ENCODE data around the gene SELENOO.

Gene SELENOO

GRCh38 chr22:50255099-50255498 lies 54.3 kb downstream of the SELENOO start:
- DNase-seq (ENCODE audit: low read depth), result no peak

DNA sequence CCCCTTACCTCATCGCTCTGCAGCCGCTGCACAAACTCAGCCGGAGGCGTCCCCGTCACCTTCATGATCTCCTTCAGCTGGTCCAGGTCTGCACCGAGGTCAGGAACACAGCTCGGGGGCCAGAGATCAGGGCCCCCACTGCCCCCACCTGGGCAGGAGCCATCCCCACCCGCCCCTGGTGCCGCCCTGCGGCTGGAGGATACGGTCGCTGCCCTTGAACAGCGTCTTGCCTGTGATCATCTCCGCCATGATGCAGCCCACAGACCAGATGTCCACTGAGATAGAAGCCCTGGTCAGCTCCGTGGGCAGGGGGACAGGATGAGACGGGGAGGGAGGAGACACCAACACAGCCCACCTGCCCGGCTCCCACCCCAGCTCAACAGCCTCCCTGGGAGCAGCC lies 54.8 kb downstream of the SELENOO start:
- DNase-seq (ENCODE audit: low read depth), result no peak

DNA sequence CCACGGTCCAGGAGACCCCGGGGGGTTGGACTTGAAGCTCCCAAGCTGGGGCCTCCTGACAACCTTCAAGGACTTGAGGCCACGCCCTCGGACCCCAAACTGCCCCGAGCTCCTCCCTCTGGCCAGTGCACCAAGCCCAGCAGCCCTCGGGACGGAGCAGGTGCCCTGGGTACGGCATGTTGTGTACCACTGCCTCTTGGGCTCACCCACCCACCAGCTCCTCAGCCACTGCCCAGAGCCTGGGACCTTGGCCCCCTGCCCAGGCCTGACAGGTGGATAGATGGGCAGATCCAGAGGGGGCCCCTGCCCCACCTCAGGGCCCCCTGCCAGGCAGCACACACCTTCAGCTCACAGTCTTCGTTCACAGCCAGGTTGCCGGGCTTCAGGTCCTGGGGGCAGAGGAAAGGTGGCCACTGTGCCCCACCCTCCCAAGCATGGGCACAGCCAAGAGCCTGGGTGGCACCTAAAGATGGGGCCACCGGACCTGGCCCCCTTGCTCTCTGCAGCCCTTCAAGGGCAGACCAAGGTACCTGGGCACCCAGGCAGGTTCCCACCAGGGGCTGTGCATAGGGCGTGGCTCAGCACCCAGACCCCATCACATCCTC lies 55.5 kb downstream of the SELENOO start:
- no peak for DNase-seq (ENCODE audit: low read depth)

GRCh38 chr22:50257041-50257440 lies 56.2 kb downstream of the SELENOO start:
- no peak for DNase-seq (ENCODE audit: low read depth)

DNA sequence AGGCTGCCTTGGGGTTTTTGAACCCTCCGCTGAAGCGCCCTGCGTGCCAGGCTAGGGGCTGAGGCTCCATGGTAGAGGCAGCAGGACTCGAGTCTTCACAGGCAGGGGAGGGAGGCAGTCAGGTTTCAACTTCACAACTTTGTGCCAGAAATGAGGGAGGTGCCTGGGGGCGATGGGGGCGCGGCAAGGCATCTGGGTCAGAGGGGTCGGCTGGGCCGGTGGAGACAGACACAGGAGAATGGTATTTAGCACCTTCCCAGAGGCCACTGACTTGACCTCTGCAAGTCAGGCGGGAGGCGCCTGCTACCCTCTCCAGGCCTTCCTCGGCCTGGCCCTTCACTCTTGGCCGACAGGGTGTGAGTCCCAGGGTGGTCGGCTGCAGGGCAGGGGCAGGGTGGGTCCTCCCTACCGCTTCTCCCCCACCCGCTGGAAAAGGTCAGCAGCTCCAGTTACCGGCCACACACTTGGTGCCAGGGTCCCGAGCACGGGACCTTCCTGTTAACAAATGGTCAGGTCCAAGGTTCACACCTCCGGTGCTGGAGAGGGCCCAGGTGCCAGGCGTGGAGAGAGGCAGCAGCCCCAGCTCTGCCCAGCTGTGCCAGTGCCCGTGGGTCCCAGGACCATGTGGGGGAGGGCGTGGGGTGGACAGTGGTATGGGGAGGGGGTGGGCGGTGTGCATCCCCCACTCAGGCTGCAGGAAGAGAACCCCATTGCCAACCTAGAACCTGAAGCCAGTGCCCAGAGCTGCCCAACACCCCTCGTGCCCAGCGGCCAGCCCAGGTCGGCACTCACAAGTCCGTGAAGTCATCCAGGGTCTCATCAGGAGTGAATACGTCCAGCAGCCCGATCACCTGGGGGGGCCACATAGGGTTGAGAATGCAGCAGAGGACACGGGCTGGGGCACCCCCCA lies 56.9 kb downstream of the SELENOO start:
- no peak for DNase-seq (ENCODE audit: low read depth)

GRCh38 chr22:50258361-50259292 lies 57.8 kb downstream of the SELENOO start:
- DNase-seq (ENCODE audit: low read depth), result no peak

DNA sequence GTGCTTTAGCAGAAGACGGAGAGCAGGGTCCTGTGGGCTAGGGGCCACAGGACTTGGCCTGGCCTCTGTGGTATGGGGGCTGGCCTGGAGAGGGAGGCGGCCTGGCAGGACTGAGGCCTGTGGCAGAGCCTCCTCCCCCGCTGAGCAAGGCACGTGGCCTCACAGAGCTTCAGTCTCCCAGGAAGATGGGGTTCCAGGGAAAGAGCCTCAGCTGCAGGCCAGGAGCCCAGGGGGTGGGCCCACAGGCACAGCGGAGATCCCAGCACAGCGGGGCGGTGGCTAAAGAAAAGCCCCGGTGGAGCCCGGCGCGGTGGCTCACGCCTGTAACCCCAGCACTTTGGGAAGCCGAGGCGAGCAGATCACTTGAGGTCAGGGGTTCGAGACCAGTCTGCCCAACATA lies 58.5 kb downstream of the SELENOO start:
- no peak for DNase-seq (ENCODE audit: low read depth)

DNA sequence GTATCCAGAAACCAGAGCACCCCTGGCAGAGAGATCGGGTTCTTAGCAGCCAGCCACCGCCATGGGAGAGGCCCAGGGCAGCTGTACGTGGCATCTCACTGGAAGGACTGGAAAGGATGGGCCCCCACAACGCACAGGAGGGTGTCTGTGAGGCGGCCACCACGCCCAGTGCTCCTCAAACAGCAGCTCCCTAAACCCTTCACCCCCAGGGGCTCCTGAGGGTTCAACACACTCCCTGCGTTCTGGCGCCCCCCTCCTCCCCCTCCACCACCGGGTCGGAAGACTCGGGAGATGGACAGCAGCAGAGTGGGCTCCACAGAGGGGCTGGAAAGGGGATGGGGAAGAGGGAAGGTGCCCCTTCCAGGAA lies 59.6 kb downstream of the SELENOO start:
- DNase-seq (ENCODE audit: low read depth), result no peak

DNA sequence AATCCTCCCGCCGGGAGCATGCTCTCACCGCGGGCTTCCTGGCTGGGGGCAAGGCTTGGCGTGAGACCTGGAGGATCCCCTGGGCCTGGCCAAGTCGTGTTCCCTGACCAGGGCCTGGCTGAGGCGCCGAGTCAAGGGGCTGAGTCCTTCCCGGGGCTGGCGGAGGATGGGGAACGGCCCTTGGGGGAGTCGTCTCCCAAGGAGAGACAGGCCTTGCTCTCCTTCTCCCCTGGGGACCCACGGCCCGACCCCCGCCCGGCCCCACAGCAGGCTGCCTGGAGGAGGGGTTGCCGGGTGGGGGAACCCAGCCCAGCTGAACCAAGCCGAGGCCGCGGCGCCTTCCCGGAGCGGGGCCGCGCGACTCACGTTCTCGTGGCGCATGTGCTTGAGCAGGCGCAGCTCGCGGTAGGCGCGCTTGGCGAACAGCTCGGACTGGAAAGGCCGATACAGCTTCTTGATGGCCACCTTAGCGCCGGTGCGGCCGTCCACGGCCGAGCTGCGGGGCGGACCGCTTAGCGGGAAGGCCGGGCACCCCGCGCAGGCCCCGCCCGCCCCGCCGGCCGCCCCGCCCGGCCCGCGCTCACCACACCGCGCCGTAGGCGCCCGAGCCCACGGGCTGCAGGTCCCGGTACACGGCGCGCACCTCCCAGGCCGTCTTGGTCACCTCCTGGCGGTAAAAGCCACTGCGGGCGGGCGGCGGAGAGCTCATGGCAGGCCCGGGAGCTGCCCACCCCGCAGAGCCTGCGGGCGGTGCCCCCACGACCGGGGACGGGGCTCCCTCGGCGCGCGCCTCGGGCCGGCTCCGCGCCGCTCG lies 60.2 kb downstream of the SELENOO start:
- DNase-seq (ENCODE audit: low read depth), result no peak

DNA sequence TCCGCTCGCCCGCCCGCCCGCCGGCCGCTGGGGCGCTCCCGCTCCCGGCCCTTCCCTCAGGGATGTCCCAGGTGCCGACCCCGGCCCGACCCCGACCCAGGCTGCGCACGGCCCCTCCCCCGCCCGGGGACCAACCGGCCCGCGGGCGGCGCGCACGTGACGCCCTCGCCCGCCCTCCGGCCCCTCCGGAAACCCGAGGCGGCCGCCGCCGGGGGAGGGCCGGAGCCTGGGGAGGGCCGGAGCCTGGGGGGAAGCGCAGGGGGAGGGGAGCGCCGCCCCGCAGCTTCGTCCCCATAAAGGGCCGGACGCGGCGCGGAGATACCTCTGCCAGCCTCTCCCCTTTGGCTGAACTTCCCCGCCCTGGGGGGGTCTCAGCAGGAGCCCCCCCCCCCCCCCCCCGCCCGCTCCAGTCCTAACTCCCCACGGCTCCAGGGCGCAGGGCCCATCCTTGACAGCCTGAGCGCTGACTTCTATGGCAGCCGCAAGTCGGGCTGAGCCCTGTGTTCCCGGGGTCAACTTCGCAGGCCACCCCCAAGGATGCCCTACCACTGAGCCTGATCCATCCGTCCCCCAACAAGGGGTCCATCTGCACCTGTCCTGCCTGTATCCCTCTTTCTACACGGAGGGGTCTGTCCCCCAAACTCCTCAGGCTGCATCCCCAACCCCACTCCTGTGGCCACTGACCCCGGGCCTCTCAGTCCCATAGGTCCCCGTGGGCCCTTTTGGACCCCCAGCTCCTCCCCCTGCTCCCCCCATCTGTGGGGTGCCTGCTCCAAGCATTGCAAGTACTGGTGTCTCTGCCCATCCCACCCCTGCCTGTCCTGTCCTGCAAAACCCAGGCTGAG lies 61.0 kb downstream of the SELENOO start, which contains the start of gene MAPK12:
MAPK12 (minus strand) TSS at position 69 of the 845 bp plus-strand sequence. CDS start 174 bp downstream, outside the sequence.
- no peak for DNase-seq (ENCODE audit: low read depth)

DNA sequence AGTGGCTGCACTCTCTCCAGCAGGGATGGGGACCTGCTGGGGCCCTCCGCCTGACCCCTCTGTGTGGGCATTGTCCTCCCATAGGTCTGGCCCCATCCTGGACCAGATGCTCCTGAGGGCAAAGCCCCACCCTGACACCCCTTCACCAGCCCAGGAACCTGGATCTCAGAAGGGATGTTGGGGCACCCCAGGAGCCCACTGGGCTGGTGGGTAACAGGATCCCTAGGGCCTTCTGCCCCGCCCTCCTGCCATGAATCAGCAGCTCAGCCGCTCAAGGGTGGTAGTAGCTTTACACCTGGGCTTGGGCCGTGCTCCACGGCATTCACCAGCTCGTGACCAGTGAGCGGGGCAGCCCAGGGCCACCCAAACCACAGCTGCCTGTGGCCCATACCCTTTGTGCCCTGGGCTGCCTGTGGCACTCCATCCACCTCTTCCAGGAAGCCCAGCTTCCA lies 61.7 kb downstream of the SELENOO start:
- DNase-seq (ENCODE audit: low read depth), result no peak

DNA sequence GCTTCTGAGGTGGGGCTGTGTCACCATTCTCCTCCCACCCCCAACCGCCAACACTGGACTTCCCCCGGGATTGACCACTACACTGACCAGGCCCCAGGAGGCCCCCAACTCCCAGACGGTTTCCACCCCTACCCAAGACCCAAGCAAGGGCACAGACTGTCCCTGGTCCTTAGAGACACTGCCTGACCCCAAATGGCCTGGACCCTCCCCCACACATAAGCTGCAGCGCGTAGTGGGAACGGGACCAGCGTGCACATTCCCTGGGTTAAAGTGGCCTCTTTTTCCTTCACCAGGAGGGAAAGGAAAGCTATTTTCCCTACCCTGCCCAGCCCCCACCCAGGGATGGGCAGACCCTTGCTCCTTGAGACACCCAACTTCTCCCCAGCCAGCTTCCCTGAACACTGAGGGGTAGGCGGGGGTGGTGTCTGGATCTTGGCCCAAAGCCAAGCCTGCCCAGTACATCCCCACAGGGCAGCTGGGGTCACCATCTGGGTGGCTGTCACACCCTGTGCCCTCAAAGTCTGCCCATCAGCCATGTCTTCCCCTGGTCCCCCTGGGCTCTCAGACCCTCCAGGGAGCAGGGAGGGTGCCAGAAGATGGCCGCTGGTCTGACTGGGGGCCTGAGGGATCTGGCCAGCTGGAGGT lies 62.3 kb downstream of the SELENOO start:
- no peak for DNase-seq (ENCODE audit: low read depth)

- DNase-seq (ENCODE audit: low read depth), result no peak
Measured at GRCh38 chr22:50264104-50264745, 63.4 kb downstream of the SELENOO start.

DNA sequence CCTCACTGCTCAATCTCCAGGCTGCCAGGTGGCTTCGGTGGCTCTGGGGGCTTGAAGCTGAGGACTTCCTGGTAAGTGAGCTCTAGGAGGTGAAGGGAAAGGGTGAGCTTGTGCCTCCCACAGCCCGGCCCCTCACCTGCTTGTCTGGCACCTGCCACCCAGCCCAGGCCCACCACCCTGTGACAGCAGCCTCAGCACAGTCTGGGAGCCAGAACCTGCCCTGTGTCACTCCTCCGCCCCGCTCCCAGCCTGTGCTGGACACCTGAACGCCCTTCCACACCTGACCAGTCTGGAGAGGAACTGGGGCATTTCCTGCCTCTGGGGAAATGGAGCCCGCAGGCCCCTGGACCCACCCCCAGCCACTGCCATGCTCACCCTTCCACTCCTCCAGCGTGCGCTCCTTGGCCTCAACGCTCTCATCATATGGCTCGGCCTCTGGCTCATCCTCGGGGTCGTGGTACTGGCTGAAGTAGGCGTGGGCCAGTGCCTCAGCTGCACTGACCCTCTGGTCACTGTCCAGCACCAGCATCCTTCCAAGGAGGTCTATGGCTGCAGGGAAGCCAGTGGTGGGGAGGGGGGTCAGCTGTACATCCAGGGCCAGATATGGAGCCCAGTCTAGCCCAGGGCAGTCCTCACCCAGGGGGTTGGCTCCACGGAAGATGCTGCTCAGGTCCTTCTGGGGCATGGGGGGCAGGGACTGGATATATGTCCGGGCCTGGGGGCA lies 64.3 kb downstream of the SELENOO start:
- DNase-seq (ENCODE audit: low read depth), result no peak

DNA sequence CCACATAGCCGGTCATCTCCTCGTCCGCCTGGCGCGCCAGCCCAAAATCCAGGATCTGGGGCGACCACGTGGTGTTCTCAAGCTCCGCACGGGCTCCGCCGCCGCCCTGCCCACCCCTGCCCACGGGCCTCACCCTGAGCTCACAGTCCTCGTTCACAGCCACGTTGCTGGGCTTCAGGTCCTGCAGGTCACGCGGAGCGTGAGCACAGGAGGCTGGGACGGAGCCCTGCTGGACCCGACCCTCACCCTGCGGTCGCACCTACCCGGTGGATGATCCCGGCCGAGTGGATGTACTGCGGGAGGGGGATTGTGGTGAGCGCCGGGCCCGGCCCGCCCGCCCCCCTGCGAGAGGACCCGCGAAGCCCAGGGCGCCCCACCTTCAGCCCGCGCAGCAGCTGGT lies 66.2 kb downstream of the SELENOO start:
- no peak for DNase-seq (ENCODE audit: low read depth)

Data from GM04503 (cell line).